GM23248 (cell line): ENCODE data around the gene ARHGEF25.

Experiments used
- EZH2 ChIP-seq: fragments of 200-600 bp; sonication (generic); IDR thresholded peaks from 2 replicates; pipeline ENCODE4 v1.6.1; 2018; ENCODE audit warnings: antibody characterized with exemption, mild to moderate bottlenecking; ENCODE audit not compliant: insufficient read depth, poor library complexity, severe bottlenecking
- EZH2phosphoT487 ChIP-seq: fragments of 200-600 bp; sonication (generic); IDR thresholded peaks from 2 replicates; pipeline ENCODE4 v1.6.1; 2018; ENCODE audit warnings: antibody characterized with exemption, moderate library complexity, mild to moderate bottlenecking, low read depth; ENCODE audit not compliant: insufficient read depth

DNA sequence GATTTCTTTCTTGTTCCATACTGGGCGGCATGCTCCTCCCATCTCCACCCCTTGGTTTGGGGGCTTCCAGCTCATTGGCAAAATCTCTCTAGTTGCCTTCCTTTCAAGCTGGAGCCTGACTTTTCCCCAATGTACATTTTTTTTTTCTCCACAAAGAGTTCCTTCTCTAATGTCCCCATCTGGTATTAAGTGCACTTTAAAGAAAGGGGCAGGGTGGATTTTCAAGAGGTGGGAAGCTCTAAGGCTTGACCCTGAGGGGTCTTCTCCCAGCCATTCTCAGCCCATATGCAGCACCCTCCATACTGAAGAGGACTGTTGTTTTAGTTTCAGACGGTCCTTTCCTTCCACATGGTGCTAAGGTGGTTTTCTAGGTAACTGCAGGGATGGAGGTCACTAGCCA lies 26.1 kb upstream of the ARHGEF25 start:
- TF ChIP-seq EZH2 (no peak), EZH2phosphoT487 (no peak)
